ENCODE measurements around the gene ERAL1.

The ERAL1 gene

GRCh38 chr17:28862561-28862960, 7.7 kb downstream of the ERAL1 start:
- no peak for DNase-seq (ENCODE audit: low spot score)
- TF ChIP-seq CTCF (IDR thresholded peaks at IDR 0.05; ENCODE audit: extremely low read depth, missing control alignments): no peak

GRCh38 chr17:28863953-28864352, 9.1 kb downstream of the ERAL1 start:
- DNase-seq (ENCODE audit: low spot score): no peak
- TF ChIP-seq CTCF (IDR thresholded peaks at IDR 0.05; ENCODE audit: extremely low read depth, missing control alignments): no peak

- DNase-seq (ENCODE audit: low spot score): no peak
- TF ChIP-seq CTCF (IDR thresholded peaks at IDR 0.05; ENCODE audit: extremely low read depth, missing control alignments): no peak
These were observed 10.4 kb downstream of the ERAL1 start for GRCh38 chr17:28864991-28865849.

- no peak for TF ChIP-seq CTCF (IDR thresholded peaks at IDR 0.05; ENCODE audit: extremely low read depth, missing control alignments)
These were observed 11.3 kb downstream of the ERAL1 start for GRCh38 chr17:28865946-28866752.

GRCh38 chr17:28867276-28867675, 12.5 kb downstream of the ERAL1 start:
- DNase-seq (ENCODE audit: low spot score): no peak
- no peak for TF ChIP-seq CTCF (IDR thresholded peaks at IDR 0.05; ENCODE audit: extremely low read depth, missing control alignments)

More at GRCh38 chr17:28865946-28866752, 11.3 kb downstream of the ERAL1 start:
- DNase-seq (ENCODE audit: low spot score): no peak

- TF ChIP-seq CTCF (IDR thresholded peaks at IDR 0.05; ENCODE audit: extremely low read depth, missing control alignments): no peak
- DNase-seq (ENCODE audit: low spot score): peak; percentile 84
These were observed 16.3 kb downstream of the ERAL1 start for GRCh38 chr17:28871056-28871579.

- no peak for TF ChIP-seq CTCF (IDR thresholded peaks at IDR 0.05; ENCODE audit: extremely low read depth, missing control alignments)
- no peak for DNase-seq (ENCODE audit: low spot score)
These were observed 19.0 kb downstream of the ERAL1 start for GRCh38 chr17:28873839-28874238.

All from GM20000 (cell line).